Measurements from ENCODE around the gene SLC24A5.

The SLC24A5 gene

DNA sequence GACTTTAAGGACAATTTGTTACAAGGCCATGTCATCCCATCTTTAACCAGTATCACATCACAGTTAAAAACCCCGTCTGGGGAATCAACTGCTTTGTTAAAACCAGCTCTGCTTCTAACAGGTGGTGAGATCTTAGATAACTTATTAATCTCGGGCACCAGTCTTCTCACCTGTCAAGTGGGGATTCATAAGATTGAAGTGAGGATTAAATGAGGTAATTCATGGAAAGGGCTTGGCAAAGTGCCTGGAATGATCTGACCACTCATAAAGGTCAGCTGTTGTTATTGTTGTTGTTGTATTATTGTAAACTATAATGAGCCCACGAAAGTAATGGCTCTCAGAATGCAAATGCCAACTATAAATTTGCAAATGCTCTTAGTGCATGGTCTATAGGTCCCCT, 30.1 kb upstream of the SLC24A5 start:
- H2AK5ac ChIP-seq (ENCODE audit: low read length) = no peak overlapping the region
- no peak for DNase-seq
- H3K9me3 ChIP-seq (ENCODE audit: insufficient read depth, low read depth, low read length) = no peaks in the 10 kb centered on the region
- no peaks in the 10 kb centered on the region for H3K27me3 ChIP-seq (ENCODE audit: insufficient read depth, low read length)
- no peak overlapping the region for H3K14ac ChIP-seq (ENCODE audit: low read length)
- no peak overlapping the region for H3K4me3 ChIP-seq (ENCODE audit: low read depth, low read length)
- H3K4ac ChIP-seq (ENCODE audit: low read depth, low read length) = no peak overlapping the region
- no CpG with 5 or more reads among the region's 3 CpGs for WGBS (ENCODE audit: extremely low coverage, insufficient coverage, insufficient read length)
- no peaks in the 10 kb centered on the region for H3K79me1 ChIP-seq (ENCODE audit: low read length)
- no peak overlapping the region for H4K91ac ChIP-seq (ENCODE audit: low read depth, low read length)
- H2BK5ac ChIP-seq (ENCODE audit: low read depth, low read length, poor library complexity) = no peak overlapping the region
- no peak overlapping the region for H2BK12ac ChIP-seq (ENCODE audit: low read length)
- H3K79me2 ChIP-seq (ENCODE audit: control insufficient read depth, insufficient read depth, low read length, poor library complexity) = no peaks in the 10 kb centered on the region
- H3K23ac ChIP-seq (ENCODE audit: low read length) = no peak overlapping the region
- H2AFZ ChIP-seq (ENCODE audit: insufficient read depth, low read length, poor library complexity) = no peak overlapping the region
- H3K36me3 ChIP-seq (ENCODE audit: control insufficient read depth in 1 of 2, insufficient read depth in 2 of 2, low read length in 2 of 2) = no peaks in the 10 kb centered on the region
- H4K12ac ChIP-seq (ENCODE audit: low read depth, low read length) = no peak overlapping the region
- H3K4me2 ChIP-seq (ENCODE audit: low read length) = no peak overlapping the region
- no peak overlapping the region for H3K9ac ChIP-seq (ENCODE audit: low read length)
- no peaks in the 10 kb centered on the region for H3K4me1 ChIP-seq (ENCODE audit: control insufficient read depth in 1 of 2, insufficient read depth in 2 of 2, low read length in 2 of 2)
- no peak overlapping the region for H2BK120ac ChIP-seq (ENCODE audit: insufficient read depth, low read length, poor library complexity)
- H3K27ac ChIP-seq (ENCODE audit: low read depth, low read length) = no peak overlapping the region
- H3K18ac ChIP-seq (ENCODE audit: low read length) = no peak overlapping the region
- no peak overlapping the region for H4K8ac ChIP-seq (ENCODE audit: low read depth, low read length)

DNA sequence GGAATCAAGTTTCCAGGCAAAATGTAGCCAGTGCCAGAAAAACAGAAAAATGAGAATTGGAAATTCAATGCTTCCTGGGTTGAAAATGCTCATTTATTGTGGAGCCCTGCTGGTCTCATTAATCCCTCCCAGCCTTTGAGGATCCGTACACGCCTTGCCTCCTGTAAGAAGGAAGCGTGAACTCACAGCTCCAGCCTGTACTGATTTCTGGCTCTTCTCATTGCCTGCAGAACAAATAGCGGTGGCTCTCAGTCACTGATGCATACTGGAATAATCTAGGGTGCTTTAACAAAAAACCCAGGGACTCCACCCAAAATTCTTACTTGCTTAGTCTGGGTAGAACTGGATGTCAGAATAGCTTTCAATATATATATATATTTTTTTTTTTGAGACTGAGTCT, 29.3 kb upstream of the SLC24A5 start:
- Histone ChIP-seq H2BK12ac (ENCODE audit: low read length) (no peak overlapping the region), H3K23ac (ENCODE audit: low read length) (no peak overlapping the region), H3K9me3 (ENCODE audit: insufficient read depth, low read depth, low read length) (no peaks in the 10 kb centered on the region), H3K79me1 (ENCODE audit: low read length) (no peaks in the 10 kb centered on the region), H3K4ac (ENCODE audit: low read depth, low read length) (no peak overlapping the region), H3K18ac (ENCODE audit: low read length) (no peak overlapping the region), H2AFZ (ENCODE audit: insufficient read depth, low read length, poor library complexity) (no peak overlapping the region), H3K4me3 (ENCODE audit: low read depth, low read length) (no peak overlapping the region), H3K36me3 (ENCODE audit: control insufficient read depth in 1 of 2, insufficient read depth in 2 of 2, low read length in 2 of 2) (no peaks in the 10 kb centered on the region), H3K14ac (ENCODE audit: low read length) (no peak overlapping the region), H3K79me2 (ENCODE audit: control insufficient read depth, insufficient read depth, low read length, poor library complexity) (no peaks in the 10 kb centered on the region), H3K27ac (ENCODE audit: low read depth, low read length) (no peak overlapping the region), H2BK120ac (ENCODE audit: insufficient read depth, low read length, poor library complexity) (no peak overlapping the region), H3K9ac (ENCODE audit: low read length) (no peak overlapping the region), H4K12ac (ENCODE audit: low read depth, low read length) (no peak overlapping the region), H3K27me3 (ENCODE audit: insufficient read depth, low read length) (no peaks in the 10 kb centered on the region), H2BK5ac (ENCODE audit: low read depth, low read length, poor library complexity) (no peak overlapping the region), H4K91ac (ENCODE audit: low read depth, low read length) (no peak overlapping the region), H4K8ac (ENCODE audit: low read depth, low read length) (no peak overlapping the region), H3K4me2 (ENCODE audit: low read length) (no peak overlapping the region), H2AK5ac (ENCODE audit: low read length) (no peak overlapping the region), H3K4me1 (ENCODE audit: control insufficient read depth in 1 of 2, insufficient read depth in 2 of 2, low read length in 2 of 2) (no peaks in the 10 kb centered on the region)
- no CpG with 5 or more reads among the region's 4 CpGs for WGBS (ENCODE audit: extremely low coverage, insufficient coverage, insufficient read length)
- no peak for DNase-seq

DNA sequence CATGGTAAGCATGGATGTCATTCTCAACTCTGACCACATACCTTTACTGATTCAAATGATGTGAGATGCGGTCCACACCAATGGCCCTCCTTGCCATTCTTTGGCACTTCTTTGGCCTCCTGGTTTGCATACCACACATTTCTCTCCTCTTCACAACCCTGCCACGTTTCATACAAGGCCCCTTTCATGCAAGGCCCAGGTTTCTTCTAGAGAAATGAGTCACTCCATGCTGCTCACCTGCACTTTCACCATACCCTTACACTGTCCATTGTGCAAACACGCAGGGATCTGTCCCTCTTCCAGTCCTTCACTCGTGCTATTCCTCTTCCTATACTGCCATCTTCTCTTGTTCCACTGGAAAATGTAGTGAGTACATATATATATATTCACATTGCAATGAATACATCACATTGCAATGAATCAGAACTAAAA, 24.4 kb upstream of the SLC24A5 start:
- H4K91ac ChIP-seq (ENCODE audit: low read depth, low read length) = no peak overlapping the region
- no CpG with 5 or more reads among the region's 4 CpGs for WGBS (ENCODE audit: extremely low coverage, insufficient coverage, insufficient read length)
- no peaks in the 10 kb centered on the region for H3K79me1 ChIP-seq (ENCODE audit: low read length)

DNA sequence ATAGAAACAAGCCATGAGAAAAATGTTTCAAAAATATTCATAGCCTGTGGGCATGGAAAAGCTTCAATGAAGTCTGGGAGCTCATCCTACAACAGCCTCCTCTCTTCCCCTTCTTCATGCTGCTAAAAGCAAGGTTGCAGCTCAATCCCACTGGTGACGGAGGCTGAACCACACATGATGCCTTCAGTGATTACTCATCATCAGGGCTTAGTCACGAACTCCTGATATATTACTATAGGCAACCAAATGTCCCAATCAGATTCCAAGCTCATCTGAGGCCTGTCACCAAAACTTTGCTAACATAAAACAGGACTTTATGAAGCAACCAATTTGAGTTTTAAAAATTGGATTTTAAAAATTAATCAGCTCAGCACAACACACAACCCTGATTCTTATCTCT, 24.0 kb upstream of the SLC24A5 start:
- no peak overlapping the region for H2BK120ac ChIP-seq (ENCODE audit: insufficient read depth, low read length, poor library complexity)
- H4K91ac ChIP-seq (ENCODE audit: low read depth, low read length) = no peak overlapping the region
- no peak overlapping the region for H3K4ac ChIP-seq (ENCODE audit: low read depth, low read length)
- no peaks in the 10 kb centered on the region for H3K4me1 ChIP-seq (ENCODE audit: control insufficient read depth in 1 of 2, insufficient read depth in 2 of 2, low read length in 2 of 2)
- no peak overlapping the region for H3K4me3 ChIP-seq (ENCODE audit: low read depth, low read length)
- no CpG with 5 or more reads among the region's 2 CpGs for WGBS (ENCODE audit: extremely low coverage, insufficient coverage, insufficient read length)
- no peak overlapping the region for H2AFZ ChIP-seq (ENCODE audit: insufficient read depth, low read length, poor library complexity)
- peak; percentile 52 to 64 for DNase-seq
- H3K23ac ChIP-seq (ENCODE audit: low read length) = no peak overlapping the region
- H3K14ac ChIP-seq (ENCODE audit: low read length) = no peak overlapping the region
- no peak overlapping the region for H2AK5ac ChIP-seq (ENCODE audit: low read length)
- no peak overlapping the region for H3K9ac ChIP-seq (ENCODE audit: low read length)
- H3K4me2 ChIP-seq (ENCODE audit: low read length) = no peak overlapping the region
- H2BK5ac ChIP-seq (ENCODE audit: low read depth, low read length, poor library complexity) = no peak overlapping the region
- no peak overlapping the region for H4K12ac ChIP-seq (ENCODE audit: low read depth, low read length)
- no peak overlapping the region for H4K8ac ChIP-seq (ENCODE audit: low read depth, low read length)
- no peaks in the 10 kb centered on the region for H3K9me3 ChIP-seq (ENCODE audit: insufficient read depth, low read depth, low read length)
- no peak overlapping the region for H3K27ac ChIP-seq (ENCODE audit: low read depth, low read length)
- no peaks in the 10 kb centered on the region for H3K36me3 ChIP-seq (ENCODE audit: control insufficient read depth in 1 of 2, insufficient read depth in 2 of 2, low read length in 2 of 2)
- no peaks in the 10 kb centered on the region for H3K27me3 ChIP-seq (ENCODE audit: insufficient read depth, low read length)
- H3K18ac ChIP-seq (ENCODE audit: low read length) = no peak overlapping the region
- H3K79me2 ChIP-seq (ENCODE audit: control insufficient read depth, insufficient read depth, low read length, poor library complexity) = no peaks in the 10 kb centered on the region
- no peak overlapping the region for H2BK12ac ChIP-seq (ENCODE audit: low read length)
- no peaks in the 10 kb centered on the region for H3K79me1 ChIP-seq (ENCODE audit: low read length)

More for the DNA sequence above, 24.4 kb upstream of the SLC24A5 start:
- DNase-seq = peak; percentile 72 to 76
- Histone ChIP-seq H3K18ac (ENCODE audit: low read length) (no peak overlapping the region), H3K14ac (ENCODE audit: low read length) (no peak overlapping the region), H3K79me2 (ENCODE audit: control insufficient read depth, insufficient read depth, low read length, poor library complexity) (no peaks in the 10 kb centered on the region), H4K12ac (ENCODE audit: low read depth, low read length) (no peak overlapping the region), H3K4me3 (ENCODE audit: low read depth, low read length) (no peak overlapping the region), H2BK5ac (ENCODE audit: low read depth, low read length, poor library complexity) (no peak overlapping the region), H3K27me3 (ENCODE audit: insufficient read depth, low read length) (no peaks in the 10 kb centered on the region), H3K4me2 (ENCODE audit: low read length) (no peak overlapping the region), H3K9ac (ENCODE audit: low read length) (no peak overlapping the region), H3K36me3 (ENCODE audit: control insufficient read depth in 1 of 2, insufficient read depth in 2 of 2, low read length in 2 of 2) (no peaks in the 10 kb centered on the region), H3K23ac (ENCODE audit: low read length) (no peak overlapping the region), H3K4me1 (ENCODE audit: control insufficient read depth in 1 of 2, insufficient read depth in 2 of 2, low read length in 2 of 2) (no peaks in the 10 kb centered on the region), H2BK120ac (ENCODE audit: insufficient read depth, low read length, poor library complexity) (no peak overlapping the region), H2AFZ (ENCODE audit: insufficient read depth, low read length, poor library complexity) (no peak overlapping the region), H2BK12ac (ENCODE audit: low read length) (no peak overlapping the region), H3K9me3 (ENCODE audit: insufficient read depth, low read depth, low read length) (no peaks in the 10 kb centered on the region), H4K8ac (ENCODE audit: low read depth, low read length) (no peak overlapping the region), H3K4ac (ENCODE audit: low read depth, low read length) (no peak overlapping the region), H2AK5ac (ENCODE audit: low read length) (no peak overlapping the region), H3K27ac (ENCODE audit: low read depth, low read length) (no peak overlapping the region)
